HG03066 (cell line): ENCODE data around the gene JARID2.

Experiments used
- ATAC-seq: cut with Tn5 transposase; IDR thresholded peaks from one replicate; pipeline ENCODE4 v1.9.1; 2021; ENCODE audit warnings: low read depth; ENCODE audit not compliant: unreplicated experiment

The JARID2 gene

GRCh38 chr6:15430186-15430585 lies 184.3 kb downstream of the JARID2 start:
- no peak for ATAC-seq

GRCh38 chr6:15430931-15431405 lies 185.1 kb downstream of the JARID2 start:
- ATAC-seq: no peak

- no peak for ATAC-seq
Observed at GRCh38 chr6:15431762-15432483, 186.1 kb downstream of the JARID2 start.

DNA sequence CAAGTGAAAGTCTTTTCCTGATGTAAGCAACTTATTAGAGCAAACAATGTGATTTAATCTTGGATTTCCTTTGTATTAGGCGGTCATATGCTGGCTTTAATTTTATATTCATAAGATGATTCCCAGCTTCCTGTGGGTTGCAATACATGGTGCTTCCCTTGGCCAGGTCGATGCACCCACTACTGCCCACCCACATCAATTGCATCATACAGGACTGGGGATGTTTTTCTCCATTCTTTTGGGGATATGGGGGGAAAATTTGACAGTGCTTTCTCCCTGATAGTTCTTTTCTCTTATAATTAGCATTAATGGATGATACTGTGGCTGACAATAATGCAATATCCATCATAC lies 187.6 kb downstream of the JARID2 start:
- no peak for ATAC-seq

GRCh38 chr6:15434263-15434662 lies 188.4 kb downstream of the JARID2 start:
- no peak for ATAC-seq

GRCh38 chr6:15434823-15435380 lies 189.0 kb downstream of the JARID2 start:
- ATAC-seq: no peak

DNA sequence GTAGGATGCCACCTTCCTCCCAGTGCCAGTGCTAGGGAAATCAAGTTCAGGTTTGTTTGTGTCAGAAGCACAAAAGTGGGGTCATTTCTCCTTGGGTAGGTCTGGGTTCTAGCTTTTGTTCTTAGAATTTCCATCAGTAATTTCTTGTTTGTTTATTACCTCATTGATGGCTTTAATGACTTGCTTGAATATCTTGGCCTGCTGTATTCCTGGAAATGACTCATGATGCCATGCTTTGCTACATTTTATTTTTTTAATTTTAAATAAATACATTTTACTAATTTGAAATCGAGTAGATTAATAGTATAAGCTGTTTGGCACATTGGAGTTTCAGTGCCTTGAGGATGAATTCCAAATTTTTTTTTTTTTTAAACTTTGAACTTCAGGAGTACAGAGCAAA lies 189.6 kb downstream of the JARID2 start:
- ATAC-seq: no peak

- ATAC-seq: no peak
Observed at GRCh38 chr6:15436451-15436850, 190.6 kb downstream of the JARID2 start.

DNA sequence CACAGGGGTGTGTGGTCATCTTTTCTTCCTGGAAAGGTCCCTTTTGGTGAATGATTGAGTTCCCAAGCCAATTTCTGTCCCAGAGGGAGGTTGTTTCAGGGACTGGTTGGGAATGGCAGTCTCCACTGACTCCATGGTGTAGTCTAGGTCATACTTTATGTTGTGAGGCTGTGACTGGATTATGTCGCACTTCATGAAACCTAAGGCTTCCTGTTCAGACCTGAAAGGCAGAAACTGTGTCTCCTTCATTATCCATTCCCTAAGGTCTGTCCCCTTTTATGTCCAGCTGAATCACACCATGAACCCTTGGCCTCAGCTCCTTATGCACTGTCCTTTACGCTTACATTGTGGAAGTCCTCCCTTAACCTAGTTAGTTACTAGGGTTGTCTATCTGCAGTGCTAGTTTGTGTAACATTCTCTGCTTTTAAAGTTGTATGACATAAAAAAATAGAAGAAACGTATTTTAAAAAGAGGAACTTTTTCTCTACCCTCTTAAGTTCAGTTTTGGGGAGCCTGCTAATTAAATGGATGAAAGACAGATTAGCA lies 191.3 kb downstream of the JARID2 start:
- no peak for ATAC-seq

GRCh38 chr6:15439410-15440025 lies 193.6 kb downstream of the JARID2 start:
- no peak for ATAC-seq

- no peak for ATAC-seq
Observed at GRCh38 chr6:15440040-15440439, 194.2 kb downstream of the JARID2 start.

- ATAC-seq: no peak
Observed at GRCh38 chr6:15441215-15441868, 195.5 kb downstream of the JARID2 start.

GRCh38 chr6:15441981-15442380 lies 196.1 kb downstream of the JARID2 start:
- ATAC-seq: no peak

GRCh38 chr6:15442467-15442866 lies 196.6 kb downstream of the JARID2 start:
- no peak for ATAC-seq

DNA sequence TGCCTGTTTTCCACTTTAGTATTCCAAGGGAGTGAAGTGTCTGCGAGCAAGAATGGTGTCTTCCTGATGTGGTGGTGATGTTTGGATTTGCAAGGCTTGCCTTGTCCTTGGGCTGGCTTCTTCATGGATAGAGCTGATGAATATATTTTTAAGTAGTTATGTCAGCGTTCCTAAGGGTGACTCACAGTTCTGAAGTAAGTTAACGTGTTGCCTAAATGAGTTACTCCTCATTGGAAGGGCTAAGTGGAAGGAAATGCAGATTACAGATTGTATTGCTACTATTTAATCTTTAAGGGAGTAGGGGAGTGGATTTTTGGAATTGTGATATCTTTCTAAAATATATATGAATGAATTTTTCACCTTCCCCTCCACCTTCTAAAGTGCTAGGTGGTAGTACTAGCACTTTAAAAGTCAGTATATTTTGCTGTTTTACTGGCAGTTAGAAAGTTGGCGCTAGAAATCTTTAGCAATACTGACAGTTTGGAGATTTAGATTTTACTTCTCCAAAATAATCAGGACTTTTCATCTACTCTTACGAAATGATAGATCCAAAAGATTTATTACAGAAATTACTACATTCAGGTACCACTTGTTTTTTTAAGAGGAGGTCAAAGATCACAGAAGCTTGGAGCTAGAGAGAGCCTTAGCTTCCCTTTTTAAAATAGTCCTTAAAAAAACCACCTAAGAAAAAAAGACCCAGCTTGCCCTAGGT lies 197.4 kb downstream of the JARID2 start:
- ATAC-seq: no peak

- no peak for ATAC-seq
Observed at GRCh38 chr6:15444081-15444731, 198.3 kb downstream of the JARID2 start.

DNA sequence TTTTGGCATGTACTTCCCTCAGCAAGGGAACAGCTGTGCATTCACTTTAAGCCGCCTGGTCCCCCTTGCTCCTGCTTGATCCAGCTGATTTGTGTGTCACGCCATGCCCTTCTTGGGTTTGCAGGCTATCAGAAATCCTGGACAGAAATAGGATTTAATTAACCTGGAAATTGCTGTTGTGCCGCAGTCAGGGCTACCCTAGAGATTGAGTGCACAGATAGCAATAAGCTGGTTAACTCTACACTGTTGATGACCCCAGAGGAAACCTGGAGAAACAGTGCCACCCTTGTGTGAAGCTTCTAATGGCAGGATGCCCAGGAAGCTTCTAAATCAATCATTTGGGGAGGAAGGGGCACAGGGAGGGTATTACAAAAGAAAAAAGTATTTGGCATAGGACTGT lies 199.0 kb downstream of the JARID2 start:
- ATAC-seq: no peak

DNA sequence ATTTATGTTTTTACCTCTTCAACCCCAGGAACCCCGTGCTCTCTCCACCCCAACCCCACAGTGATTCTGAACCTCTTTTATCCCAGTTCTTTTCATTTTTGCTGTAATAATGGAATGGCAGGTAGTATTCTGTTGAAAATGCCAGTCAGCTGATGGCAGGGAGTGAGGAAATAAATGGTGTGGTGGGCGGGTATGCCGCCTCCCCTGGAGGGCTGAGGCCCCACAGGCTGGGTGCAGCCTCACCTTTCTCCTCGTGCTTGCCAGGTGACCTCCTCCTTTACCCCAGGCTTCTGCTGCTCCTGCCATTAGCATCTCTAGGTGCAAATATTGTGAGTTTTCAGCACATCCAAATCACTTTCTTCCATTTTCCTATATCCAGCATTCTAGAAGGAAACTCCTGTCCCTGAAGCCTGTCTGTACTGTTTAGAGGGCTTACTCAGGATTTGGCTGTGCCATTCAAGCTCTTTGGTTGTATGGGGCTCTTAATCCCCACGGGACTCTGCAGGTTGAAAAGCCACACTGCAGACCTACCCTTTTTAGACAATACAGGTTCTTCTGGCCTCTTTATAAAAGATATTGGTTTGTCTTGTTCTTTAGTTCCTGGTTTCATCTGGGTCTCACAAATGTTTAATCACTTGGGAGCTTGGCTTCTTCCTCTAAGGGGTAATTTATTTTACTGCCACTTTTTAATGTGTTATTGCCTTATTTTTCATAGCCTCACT lies 201.8 kb downstream of the JARID2 start:
- no peak for ATAC-seq

GRCh38 chr6:15449011-15449410 lies 203.1 kb downstream of the JARID2 start:
- no peak for ATAC-seq
